ENCODE data around the gene CDYL2. TPM values are rescaled to one million over a fixed set of nuclear protein-coding genes. Genes with fewer than 3 reads are reported as not detected.

The CDYL2 gene
- total RNA-seq, 1 donor from 2014 or later: 2.9 TPM

GRCh38 chr16:80601182-80601581, 203.2 kb downstream of the CDYL2 start:
- Histone ChIP-seq H3K27me3 (no peaks in the 10 kb centered on the region), H3K4me1 (no peaks in the 10 kb centered on the region), H3K4me3 (no peak overlapping the region), H3K27ac (no peak overlapping the region), H3K36me3 (no peaks in the 10 kb centered on the region), H3K9me3 (no peaks in the 10 kb centered on the region)
- TF ChIP-seq CTCF (IDR thresholded peaks at IDR 0.05) (no peak), POLR2AphosphoS5 (IDR thresholded peaks at IDR 0.05; ENCODE audit: insufficient read depth in 1 of 2, low read depth in 1 of 2) (no peak)
- intact Hi-C loops (cut with DNase I): no loop called here
- peak in 1 of 2 donors; percentile 94 for DNase-seq (ENCODE audit: extremely low spot score in 2 of 2)

GRCh38 chr16:80599466-80599865, 204.9 kb downstream of the CDYL2 start:
- H3K27me3 ChIP-seq: no peaks in the 10 kb centered on the region
- H3K4me1 ChIP-seq: no peaks in the 10 kb centered on the region
- H3K4me3 ChIP-seq: no peak overlapping the region
- no peaks in the 10 kb centered on the region for H3K9me3 ChIP-seq
- no peak for TF ChIP-seq POLR2AphosphoS5 (IDR thresholded peaks at IDR 0.05; ENCODE audit: insufficient read depth in 1 of 2, low read depth in 1 of 2)
- no peak for TF ChIP-seq CTCF (IDR thresholded peaks at IDR 0.05)
- no peak for TF ChIP-seq POLR2A (IDR thresholded peaks at IDR 0.05)
- intact Hi-C loops (cut with DNase I): no loop called here
- no peaks in the 10 kb centered on the region for H3K36me3 ChIP-seq
- no peak for DNase-seq (ENCODE audit: extremely low spot score in 2 of 2)
- H3K27ac ChIP-seq: no peak overlapping the region

- H3K27me3 ChIP-seq: no peaks in the 10 kb centered on the region
- intact Hi-C loops (cut with DNase I): loop anchor here (1.0 kb wide), 1 partner anchor 37 kb away; no protein-coding TSS in a partner anchor
- H3K27ac ChIP-seq: no peak overlapping the region
- no peaks in the 10 kb centered on the region for H3K36me3 ChIP-seq
- no peak for DNase-seq (ENCODE audit: extremely low spot score in 2 of 2)
- H3K9me3 ChIP-seq: no peaks in the 10 kb centered on the region
- TF ChIP-seq POLR2AphosphoS5 (IDR thresholded peaks at IDR 0.05; ENCODE audit: insufficient read depth in 1 of 2, low read depth in 1 of 2) (no peak), CTCF (IDR thresholded peaks at IDR 0.05) (no peak), POLR2A (IDR thresholded peaks at IDR 0.05) (no peak)
- H3K4me3 ChIP-seq: no peak overlapping the region
- H3K4me1 ChIP-seq: no peaks in the 10 kb centered on the region
Measured at GRCh38 chr16:80596507-80597207, 207.7 kb downstream of the CDYL2 start.

- H3K4me3 ChIP-seq: no peak overlapping the region
- no peaks in the 10 kb centered on the region for H3K9me3 ChIP-seq
- TF ChIP-seq POLR2A (IDR thresholded peaks at IDR 0.05) (no peak), CTCF (IDR thresholded peaks at IDR 0.05) (no peak), POLR2AphosphoS5 (IDR thresholded peaks at IDR 0.05; ENCODE audit: insufficient read depth in 1 of 2, low read depth in 1 of 2) (no peak)
- no peaks in the 10 kb centered on the region for H3K27me3 ChIP-seq
- H3K36me3 ChIP-seq: no peaks in the 10 kb centered on the region
- intact Hi-C loops (cut with DNase I): no loop called here
- H3K27ac ChIP-seq: no peak overlapping the region
- no peak for DNase-seq (ENCODE audit: extremely low spot score in 2 of 2)
- no peaks in the 10 kb centered on the region for H3K4me1 ChIP-seq
Measured at GRCh38 chr16:80594756-80595155, 209.6 kb downstream of the CDYL2 start.

- H3K4me3 ChIP-seq: no peak overlapping the region
- intact Hi-C loops (cut with DNase I): no loop called here
- no peaks in the 10 kb centered on the region for H3K4me1 ChIP-seq
- TF ChIP-seq POLR2AphosphoS5 (IDR thresholded peaks at IDR 0.05; ENCODE audit: insufficient read depth in 1 of 2, low read depth in 1 of 2) (no peak), POLR2A (IDR thresholded peaks at IDR 0.05) (no peak), CTCF (IDR thresholded peaks at IDR 0.05) (no peak)
- no peaks in the 10 kb centered on the region for H3K27me3 ChIP-seq
- DNase-seq (ENCODE audit: extremely low spot score in 2 of 2): no peak
- no peaks in the 10 kb centered on the region for H3K36me3 ChIP-seq
- H3K27ac ChIP-seq: no peak overlapping the region
- H3K9me3 ChIP-seq: no peaks in the 10 kb centered on the region
Measured at GRCh38 chr16:80592273-80592672, 212.1 kb downstream of the CDYL2 start.
